AG09309 (cell line): ENCODE results near the gene KIF1B.
"Not testable (repeated sequence)": the region's sequence is repeated elsewhere in the genome, so short reads cannot be mapped to it uniquely, and the experiment has no call there.

Source experiments
- DNase-seq: peaks from one replicate; pipeline ENCODE4 v3.0.0-alpha.2; 2010; ENCODE audit warnings: low read depth
- H3K4me3 ChIP-seq: 2 replicates; pipeline ENCODE4 v1.5.1; 2011; ENCODE audit warnings: mild to moderate bottlenecking, low read depth, low read length, moderate library complexity; ENCODE audit not compliant: control insufficient read depth
- TF ChIP-seq, protein P1 (sequence below): IDR thresholded peaks from 2 replicates; pipeline ENCODE4 v1.5.1; 2011; ENCODE audit warnings: mild to moderate bottlenecking, low read depth, low read length, inconsistent platforms; ENCODE audit not compliant: insufficient read depth, control insufficient read depth; ENCODE audit errors: missing control alignments

Gene KIF1B

DNA sequence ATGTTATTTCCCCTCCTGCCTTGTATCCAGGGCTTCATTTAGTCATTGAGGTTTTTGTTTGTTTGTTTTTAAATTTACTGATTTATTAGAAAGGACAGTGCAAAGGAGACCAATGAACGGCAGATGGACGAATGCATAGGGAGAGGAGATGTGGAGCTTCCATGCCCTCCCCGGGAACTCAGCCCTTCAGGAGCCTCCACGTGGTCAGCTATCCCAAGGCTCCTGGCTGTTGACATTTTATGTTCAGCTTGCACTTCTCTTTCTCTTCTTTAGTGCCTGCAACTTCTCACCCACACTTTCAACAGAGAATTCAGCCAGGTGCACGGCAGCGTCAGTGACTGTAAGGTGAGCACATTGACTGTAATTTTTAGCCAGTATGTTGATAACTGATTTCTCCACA lies 157.8 kb downstream of the KIF1B start:
- TF ChIP-seq, protein P1, sequence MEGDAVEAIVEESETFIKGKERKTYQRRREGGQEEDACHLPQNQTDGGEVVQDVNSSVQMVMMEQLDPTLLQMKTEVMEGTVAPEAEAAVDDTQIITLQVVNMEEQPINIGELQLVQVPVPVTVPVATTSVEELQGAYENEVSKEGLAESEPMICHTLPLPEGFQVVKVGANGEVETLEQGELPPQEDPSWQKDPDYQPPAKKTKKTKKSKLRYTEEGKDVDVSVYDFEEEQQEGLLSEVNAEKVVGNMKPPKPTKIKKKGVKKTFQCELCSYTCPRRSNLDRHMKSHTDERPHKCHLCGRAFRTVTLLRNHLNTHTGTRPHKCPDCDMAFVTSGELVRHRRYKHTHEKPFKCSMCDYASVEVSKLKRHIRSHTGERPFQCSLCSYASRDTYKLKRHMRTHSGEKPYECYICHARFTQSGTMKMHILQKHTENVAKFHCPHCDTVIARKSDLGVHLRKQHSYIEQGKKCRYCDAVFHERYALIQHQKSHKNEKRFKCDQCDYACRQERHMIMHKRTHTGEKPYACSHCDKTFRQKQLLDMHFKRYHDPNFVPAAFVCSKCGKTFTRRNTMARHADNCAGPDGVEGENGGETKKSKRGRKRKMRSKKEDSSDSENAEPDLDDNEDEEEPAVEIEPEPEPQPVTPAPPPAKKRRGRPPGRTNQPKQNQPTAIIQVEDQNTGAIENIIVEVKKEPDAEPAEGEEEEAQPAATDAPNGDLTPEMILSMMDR: no peak
- H3K4me3 ChIP-seq: no peak overlapping the region
- no peak for DNase-seq

DNA sequence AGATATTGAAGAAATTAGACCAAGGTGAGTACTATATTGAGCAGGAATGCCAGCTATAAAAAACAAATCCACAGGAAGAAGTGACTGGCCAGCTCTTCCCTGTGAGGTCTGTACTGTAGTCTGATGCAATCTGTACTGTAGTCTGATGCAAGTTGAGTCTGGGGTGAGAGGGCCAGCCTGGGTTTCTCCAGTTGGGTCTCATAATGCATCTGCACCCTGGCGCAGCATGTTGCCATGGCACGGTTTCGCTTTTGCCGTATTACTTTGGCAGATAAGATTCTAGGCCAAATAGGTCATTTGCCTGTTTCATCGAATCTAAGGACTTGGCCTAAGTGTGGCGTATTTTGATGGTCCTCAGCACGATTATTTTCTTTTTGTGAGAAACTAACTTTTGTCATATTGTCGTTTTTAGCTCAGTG lies 164.1 kb downstream of the KIF1B start:
- no peak for DNase-seq
- H3K4me3 ChIP-seq: no peak overlapping the region
- TF ChIP-seq, protein P1: no peak

DNA sequence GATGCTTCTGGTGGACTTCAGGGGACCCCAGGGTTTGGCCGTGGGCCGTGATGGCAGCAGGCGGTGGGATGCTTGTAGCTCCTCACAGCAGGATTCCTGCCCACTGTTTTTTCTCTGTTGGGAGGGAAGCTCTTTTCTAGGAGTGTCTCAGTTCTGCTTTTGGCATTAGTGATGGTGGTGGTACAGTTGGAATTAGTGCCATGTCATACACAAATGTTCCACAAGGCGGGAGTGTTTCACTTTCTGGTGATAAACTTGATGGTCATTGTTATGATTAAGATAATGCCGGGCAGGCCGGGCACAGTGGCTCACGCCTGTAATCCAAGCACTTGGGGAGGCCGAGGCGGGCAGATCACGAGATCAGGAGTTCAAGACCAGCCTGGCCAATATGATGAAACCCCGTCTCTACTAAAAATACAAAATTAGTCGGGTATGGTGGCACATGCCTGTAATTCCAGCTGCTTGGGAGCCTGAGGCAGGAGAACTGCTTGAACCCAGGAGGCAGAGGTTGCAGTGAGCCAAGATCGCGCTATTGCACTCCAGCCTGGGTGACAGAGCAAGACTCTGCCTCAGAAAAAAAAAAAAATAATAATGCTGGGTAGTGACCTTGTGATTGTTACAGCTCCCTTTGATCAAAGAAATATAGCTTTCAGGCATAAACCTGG lies 167.1 kb downstream of the KIF1B start:
- peak; percentile 62 for DNase-seq
- H3K4me3 ChIP-seq: not testable (repeated sequence)
- TF ChIP-seq, protein P1: peak; percentile 68

DNA sequence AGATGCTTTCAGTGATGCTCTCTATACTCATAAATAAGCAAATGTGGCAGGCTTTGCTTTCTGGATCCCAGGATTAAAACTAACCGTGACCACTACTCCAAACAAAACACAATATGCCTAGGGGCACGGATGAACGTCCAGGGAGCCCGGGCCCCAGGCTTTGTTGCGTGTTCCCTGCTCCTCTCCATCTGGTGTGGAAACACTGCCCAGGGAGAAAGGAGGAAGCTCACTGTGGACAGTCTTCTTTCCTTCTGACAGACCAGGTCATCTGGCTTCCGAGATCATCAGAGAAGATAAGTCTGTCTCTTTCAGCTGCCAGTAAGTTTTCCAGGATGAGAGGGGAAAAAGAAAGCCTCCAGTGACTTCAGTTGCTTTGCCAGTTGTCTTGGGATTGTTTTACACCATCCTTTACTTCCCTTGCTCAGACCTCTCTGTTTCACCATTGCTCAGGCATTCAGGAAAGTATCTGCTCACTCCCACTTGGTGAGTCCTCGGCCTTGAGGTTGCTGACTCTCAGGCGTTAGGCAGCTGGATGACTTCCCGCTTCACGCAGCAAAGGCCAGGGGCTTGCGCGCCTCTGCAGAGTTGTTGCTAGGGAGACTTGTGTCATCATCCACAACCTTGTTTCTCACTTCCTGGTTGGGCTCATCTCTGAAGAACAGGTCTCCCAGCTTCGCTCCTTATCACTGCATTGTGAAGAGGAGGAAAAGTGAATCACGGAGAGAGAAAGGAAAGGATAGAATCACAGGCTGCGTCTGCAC lies 167.9 kb downstream of the KIF1B start:
- TF ChIP-seq, protein P1: no peak
- no peak for DNase-seq
- no peak overlapping the region for H3K4me3 ChIP-seq

DNA sequence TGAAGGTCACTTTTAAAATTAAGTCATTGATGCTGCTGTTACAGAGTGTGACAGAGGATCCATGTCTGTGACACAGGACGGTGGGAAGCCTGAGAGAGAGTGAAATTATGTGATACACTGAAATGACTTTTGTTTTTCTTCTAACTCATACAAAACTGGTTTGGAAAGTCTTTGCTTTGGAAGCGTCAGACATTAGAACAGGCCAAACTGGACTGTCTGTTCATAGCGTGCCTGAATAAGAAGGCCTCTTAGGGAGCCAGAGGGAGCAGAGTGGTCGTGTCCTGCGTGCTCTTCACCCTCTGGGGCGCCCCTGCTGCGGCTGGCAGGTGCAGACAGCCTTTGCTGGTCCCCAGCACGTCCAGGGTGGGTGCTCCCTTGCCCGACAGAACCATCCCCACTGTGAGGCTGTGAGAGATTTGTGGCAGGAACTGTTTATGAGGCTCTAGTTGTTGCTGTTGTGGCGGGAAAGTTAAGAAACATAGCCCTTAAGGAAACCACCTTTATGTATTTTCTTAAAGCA lies 168.8 kb downstream of the KIF1B start:
- no peak for DNase-seq
- no peak overlapping the region for H3K4me3 ChIP-seq
- TF ChIP-seq, protein P1: no peak

DNA sequence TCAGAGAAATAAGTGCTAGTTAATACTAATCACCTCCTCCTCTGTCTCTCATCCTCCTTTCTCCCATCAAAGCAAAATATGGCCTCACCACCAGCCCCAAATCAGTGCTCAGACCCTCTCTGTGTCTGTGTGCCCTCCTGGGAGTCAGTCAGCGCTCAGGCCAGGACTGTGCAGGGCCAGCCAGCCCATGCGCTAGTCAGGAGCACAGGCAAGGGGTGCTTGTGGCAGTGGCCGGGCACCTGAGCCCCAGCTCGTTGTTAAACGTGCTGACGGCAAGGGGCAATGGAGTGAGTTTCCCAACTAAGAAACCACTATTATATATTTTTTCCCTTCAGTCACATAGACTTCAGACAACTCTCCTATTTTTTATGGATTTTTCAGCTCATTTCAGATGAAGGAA lies 169.3 kb downstream of the KIF1B start:
- H3K4me3 ChIP-seq: no peak overlapping the region
- no peak for DNase-seq
- TF ChIP-seq, protein P1: no peak
